ENCODE measurements around the gene UPB1. TPM values are rescaled to one million over a fixed set of nuclear protein-coding genes. Genes with fewer than 3 reads are reported as not detected.

Gene UPB1
- total and polyA plus RNA-seq, 10 of the 15 experiments (the other 5 are each of a cell fraction or from before 2014, with no cell fraction given) = 0.89 to 20.5 (median 3.1) TPM

DNA sequence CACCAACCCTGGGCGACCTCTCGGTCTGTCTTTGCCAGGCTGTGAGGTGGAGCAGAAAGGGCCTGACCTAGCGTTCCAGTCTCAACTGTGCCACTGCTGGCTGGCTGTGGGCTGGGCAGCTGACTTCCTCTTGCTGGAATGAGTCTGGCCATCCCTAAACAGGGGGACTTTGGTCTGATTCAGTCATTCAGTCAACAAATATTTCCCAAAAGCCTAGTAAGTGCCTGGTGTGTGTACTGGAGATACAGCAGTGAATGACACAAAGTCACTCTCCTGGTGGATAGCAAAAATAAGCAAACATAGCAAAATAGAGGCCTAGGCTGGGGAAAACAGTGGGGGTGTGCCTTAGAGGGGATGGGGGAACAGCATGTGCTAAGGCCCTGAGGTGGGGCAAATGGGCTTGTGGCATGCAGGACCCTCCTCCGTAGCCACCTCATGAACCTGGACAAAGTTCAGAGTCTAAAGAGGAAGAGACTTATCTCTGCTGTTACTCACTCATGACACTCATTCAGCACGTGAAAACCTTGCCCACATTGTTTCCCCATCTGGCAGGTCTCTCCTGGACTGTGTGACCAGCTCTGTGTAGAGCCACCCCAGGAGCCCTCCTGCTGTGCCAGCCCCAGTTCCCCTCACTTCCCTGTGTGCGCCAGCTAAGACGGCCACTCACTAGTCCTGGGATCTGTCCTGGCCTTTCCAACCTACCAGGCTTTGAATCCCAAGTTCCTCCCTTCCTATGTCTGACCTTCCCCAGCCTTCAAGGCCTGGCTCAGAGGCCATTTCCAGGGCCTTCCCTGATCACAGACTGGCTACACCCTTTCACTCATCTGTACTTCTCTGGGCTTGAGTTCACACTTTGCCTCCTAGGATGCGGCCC, 55.1 kb downstream of the UPB1 start:
- ATAC-seq (no peak), DNase-seq (ENCODE audit: low read depth, low spot score) (no peak), FAIRE-seq (no peak)
- CTCF ChIA-PET = no interaction called here
- BruUV-seq (replicated peaks) = no TSS peak
- H3K4me2 ChIP-seq (ENCODE audit: control insufficient read depth, insufficient read depth) = no peak overlapping the region
- H4K20me1 ChIP-seq (ENCODE audit: control insufficient read depth, insufficient read depth) = no peaks in the 10 kb centered on the region
- intact Hi-C loops (cut with micrococcal nuclease; ENCODE audit: unreplicated experiment) = no loop called here
- no peak overlapping the region for H3K27ac ChIP-seq (ENCODE audit: control insufficient read depth, insufficient read depth)
- H3K27me3 ChIP-seq (replicated peaks in 1 of 2; ENCODE audit: control insufficient read depth in 2 of 2, insufficient read depth in 2 of 2, low read length in 1 of 2) = no peaks in the 10 kb centered on the region
- H3K36me3 ChIP-seq (ENCODE audit: control insufficient read depth in 2 of 2, insufficient read depth in 2 of 2, low read length in 1 of 2) = peaks cover 4 to 14% of the 10 kb centered on the region in 2 experiments; a peak in 3 of 4 replicates
- H3K9ac ChIP-seq (ENCODE audit: control insufficient read depth, insufficient read depth, low read length) = no peak overlapping the region
- peaks cover 45% of the 10 kb centered on the region for H3K79me2 ChIP-seq (ENCODE audit: control insufficient read depth, insufficient read depth, low read length)
- H3K4me1 ChIP-seq (ENCODE audit: control insufficient read depth, insufficient read depth, low read length) = peaks cover 10% of the 10 kb centered on the region
- TF ChIP-seq, protein P1, sequence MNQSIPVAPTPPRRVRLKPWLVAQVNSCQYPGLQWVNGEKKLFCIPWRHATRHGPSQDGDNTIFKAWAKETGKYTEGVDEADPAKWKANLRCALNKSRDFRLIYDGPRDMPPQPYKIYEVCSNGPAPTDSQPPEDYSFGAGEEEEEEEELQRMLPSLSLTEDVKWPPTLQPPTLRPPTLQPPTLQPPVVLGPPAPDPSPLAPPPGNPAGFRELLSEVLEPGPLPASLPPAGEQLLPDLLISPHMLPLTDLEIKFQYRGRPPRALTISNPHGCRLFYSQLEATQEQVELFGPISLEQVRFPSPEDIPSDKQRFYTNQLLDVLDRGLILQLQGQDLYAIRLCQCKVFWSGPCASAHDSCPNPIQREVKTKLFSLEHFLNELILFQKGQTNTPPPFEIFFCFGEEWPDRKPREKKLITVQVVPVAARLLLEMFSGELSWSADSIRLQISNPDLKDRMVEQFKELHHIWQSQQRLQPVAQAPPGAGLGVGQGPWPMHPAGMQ (IDR thresholded peaks at IDR 0.05; ENCODE audit: borderline replicate concordance) = no peak
- TF ChIP-seq BCL3 (IDR thresholded peaks at IDR 0.05; ENCODE audit: borderline replicate concordance, insufficient read depth, low read depth, low read length, poor library complexity, severe bottlenecking) = no peak
- TF ChIP-seq HDAC6 (IDR thresholded peaks at IDR 0.05; ENCODE audit: unreplicated experiment) = no peak
- no peak for TF ChIP-seq GABPA (IDR thresholded peaks at IDR 0.05; ENCODE audit: low read depth)
- TF ChIP-seq ASH2L (IDR thresholded peaks at IDR 0.05; ENCODE audit: borderline replicate concordance, low read depth) = no peak
- TF ChIP-seq JUND (IDR thresholded peaks at IDR 0.05; ENCODE audit: low read depth, low read length) = no peak
- TF ChIP-seq HSF1 (IDR thresholded peaks at IDR 0.05; ENCODE audit: low read depth, low read length) = no peak
- TF ChIP-seq POLR2AphosphoS5 (IDR thresholded peaks at IDR 0.05; ENCODE audit: low read length) = 0 out of 2 replicates have a peak, but pooled peaks have one; percentile 18
- TF ChIP-seq BHLHE40 (IDR thresholded peaks at IDR 0.05; ENCODE audit: borderline replicate concordance in 1 of 2, low read depth in 2 of 2, low read length in 1 of 2) = peak in 1 of 2 experiments; percentile 53; a peak in 1 of 4 replicates
- POLR2A ChIA-PET = interaction anchor here (0.6 kb wide), 1 partner anchor 251 kb away, joined by 3 read pairs; no protein-coding TSS in a partner anchor
- no peak overlapping the region for H3K4me3 ChIP-seq
- no peak overlapping the region for H2AFZ ChIP-seq (ENCODE audit: control insufficient read depth, low read depth, low read length)
- in situ Hi-C loops (cut with MboI) = no loop called here
- RAD21 ChIA-PET (ENCODE audit: unreplicated experiment) = no interaction called here
- no peaks in the 10 kb centered on the region for H3K9me3 ChIP-seq (replicated peaks; ENCODE audit: control insufficient read depth, insufficient read depth, low read length)
- WGBS (ENCODE audit: insufficient coverage, insufficient replicate concordance, low lambda C conversion rate, missing lambda C conversion rate) = 74% methylated on average over 8 of the region's 8 CpGs
- SMC1A ChIA-PET (ENCODE audit: uncharacterized antibody, unreplicated experiment) = no interaction called here

Measured in GM12878 (cell line).